Ascending aorta (tissue), 2 donors: Measurements from ENCODE around the gene PID1. TPM values are rescaled to one million over a fixed set of nuclear protein-coding genes. Genes with fewer than 3 reads are reported as not detected.

ENCODE experiments used
- DNase-seq, 2 donors: peaks; one replicate each; pipeline ENCODE4 v3.0.0-alpha.2; 2019; ENCODE audit warnings: low spot score in 2 of 2
- H3K27ac ChIP-seq, 2 donors: fragments of 200-600 bp; sonication (generic); one replicate each; pipeline ENCODE4 v1.5.1; 2016 to 2017; ENCODE audit warnings: mild to moderate bottlenecking in 1 of 2
- H3K27me3 ChIP-seq: fragments of 200-600 bp; sonication (generic); one replicate; pipeline ENCODE4 v1.5.1; 2017
- H3K36me3 ChIP-seq, 2 donors: fragments of 200-600 bp; sonication (generic); one replicate each; pipeline ENCODE4 v1.5.1; 2016
- H3K4me1 ChIP-seq, 2 donors: fragments of 200-600 bp; sonication (generic); one replicate each; pipeline ENCODE4 v1.5.1; 2016 to 2017; ENCODE audit warnings: mild to moderate bottlenecking in 1 of 2
- H3K4me3 ChIP-seq, 2 donors: fragments of 200-600 bp; sonication (generic); one replicate each; pipeline ENCODE4 v1.5.1; 2016 to 2017; ENCODE audit warnings: mild to moderate bottlenecking in 1 of 2
- H3K9me3 ChIP-seq, 2 donors: fragments of 200-600 bp; sonication (generic); one replicate each; pipeline ENCODE4 v1.5.1; 2016
- CTCF ChIP-seq, 3 experiments: fragments of 200-600 bp in 2 of 3; fragments of 450-650 bp in 1 of 3; sonication (generic) in 2 of 3; IDR thresholded peaks; one replicate each; pipeline ENCODE4 v1.5.1; 2016 to 2019; ENCODE audit warnings: antibody characterized with exemption in 3 of 3, mild to moderate bottlenecking in 1 of 3, moderate library complexity in 1 of 3
- intact Hi-C: fragments of 100-400 bp; cut with DNase I; formaldehyde crosslinking; loops from one replicate; pipeline ENCODE4 v1.15.1; 2023
- total RNA-seq: library from RNA; depleted of rRNA; stranded (reverse); fragments of >200 nt; gene quantifications from one replicate; pipeline ENCODE4 v1.1.0, GENCODE V29; 2016

PID1 gene
- total RNA-seq, 1 donor from 2014 or later = 38.4 TPM

- Histone ChIP-seq H3K27ac (no peak overlapping the region), H3K4me1 (no peaks in the 10 kb centered on the region), H3K36me3 (no peaks in the 10 kb centered on the region), H3K27me3 (no peaks in the 10 kb centered on the region), H3K4me3 (no peak overlapping the region), H3K9me3 (peaks cover 0 to 6% of the 10 kb centered on the region in 2 donors)
- no peak for TF ChIP-seq CTCF (IDR thresholded peaks at IDR 0.05)
- no peak for DNase-seq
- intact Hi-C loops = no loop called here
Measured at GRCh38 chr2:228983700-228984099, 287.4 kb downstream of the PID1 start.

GRCh38 chr2:228974169-228974568, 296.9 kb downstream of the PID1 start:
- Histone ChIP-seq H3K27me3 (no peaks in the 10 kb centered on the region), H3K27ac (no peak overlapping the region), H3K4me1 (no peaks in the 10 kb centered on the region), H3K9me3 (no peaks in the 10 kb centered on the region), H3K4me3 (no peak overlapping the region), H3K36me3 (no peaks in the 10 kb centered on the region)
- TF ChIP-seq CTCF (IDR thresholded peaks at IDR 0.05) = no peak
- intact Hi-C loops = no loop called here
- no peak for DNase-seq
